Left hindlimb (tissue), 1 donor: Measurements from ENCODE around the gene NR3C1.

ENCODE experiments used
- DNase-seq: peaks from one replicate; pipeline ENCODE4 v3.0.0-alpha.2; 2018

NR3C1 gene

DNA sequence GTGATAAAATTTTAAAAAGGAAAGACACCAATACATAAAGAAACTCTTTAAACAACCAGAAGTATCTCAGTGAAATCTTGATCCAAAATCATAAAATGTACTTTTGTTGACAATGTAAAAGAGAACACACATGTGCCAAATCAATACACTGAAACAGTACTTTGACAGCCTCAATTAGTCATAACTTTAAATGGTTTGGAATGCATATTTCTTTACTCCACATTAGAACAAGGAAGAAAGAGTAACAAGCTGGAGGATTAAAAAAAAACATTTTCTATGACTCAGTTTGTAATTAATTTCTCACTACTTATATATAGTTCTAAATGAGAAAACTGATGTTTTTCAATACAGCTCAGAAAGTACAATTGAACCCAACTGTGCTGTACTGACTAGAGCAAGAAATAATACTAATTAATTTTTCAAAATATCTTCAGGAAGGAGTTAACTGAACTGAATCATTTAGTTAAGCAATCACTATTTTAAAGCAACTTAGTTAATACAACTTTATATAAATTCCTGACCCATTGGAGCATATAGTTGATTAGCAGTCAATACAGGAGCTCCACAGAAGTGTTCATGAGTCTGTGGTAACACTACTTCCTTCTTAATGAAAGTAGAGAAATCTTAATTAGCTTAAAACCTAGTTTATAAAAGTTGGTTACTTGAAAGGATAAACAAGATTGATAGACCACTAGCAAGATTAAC lies 101.0 kb downstream of the NR3C1 start:
- DNase-seq: no peak

DNA sequence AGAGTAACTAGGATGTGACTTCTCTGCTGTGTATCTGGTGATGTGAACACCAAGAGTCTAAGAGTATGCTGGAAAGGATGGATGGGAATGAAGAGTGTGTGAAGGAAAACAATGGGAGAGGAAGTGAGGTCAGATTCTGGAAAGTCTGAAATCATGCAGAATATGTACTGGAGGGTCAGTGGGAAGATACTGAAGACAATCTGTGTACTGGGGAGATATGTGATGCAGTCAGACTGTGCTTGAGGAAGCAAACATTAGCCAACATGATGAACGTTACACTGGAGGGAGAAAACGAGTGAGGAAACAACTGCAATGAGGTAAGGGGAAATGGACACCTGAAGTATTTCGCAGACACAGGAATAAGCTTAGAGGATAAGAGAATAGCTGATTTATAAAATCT lies 105.7 kb downstream of the NR3C1 start:
- DNase-seq: no peak

DNA sequence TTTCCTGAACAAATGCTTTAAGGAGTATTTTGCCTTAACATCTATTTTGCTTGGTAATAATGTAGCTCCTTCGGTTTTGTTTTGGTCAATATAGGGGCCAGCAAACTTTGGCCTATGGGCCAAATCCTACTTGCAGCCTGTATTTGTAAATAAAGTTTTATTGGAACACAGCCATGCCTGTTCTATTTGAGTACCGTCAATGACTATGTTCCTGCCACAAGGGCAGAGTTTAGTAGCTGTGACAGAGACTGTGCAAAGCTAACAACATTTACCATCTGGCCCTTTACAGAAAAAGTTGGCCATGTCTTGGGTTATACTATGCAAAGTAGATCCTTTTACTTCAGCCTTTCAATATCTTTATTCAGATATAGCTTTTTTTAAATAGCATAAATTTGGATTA lies 113.4 kb downstream of the NR3C1 start:
- no peak for DNase-seq

DNA sequence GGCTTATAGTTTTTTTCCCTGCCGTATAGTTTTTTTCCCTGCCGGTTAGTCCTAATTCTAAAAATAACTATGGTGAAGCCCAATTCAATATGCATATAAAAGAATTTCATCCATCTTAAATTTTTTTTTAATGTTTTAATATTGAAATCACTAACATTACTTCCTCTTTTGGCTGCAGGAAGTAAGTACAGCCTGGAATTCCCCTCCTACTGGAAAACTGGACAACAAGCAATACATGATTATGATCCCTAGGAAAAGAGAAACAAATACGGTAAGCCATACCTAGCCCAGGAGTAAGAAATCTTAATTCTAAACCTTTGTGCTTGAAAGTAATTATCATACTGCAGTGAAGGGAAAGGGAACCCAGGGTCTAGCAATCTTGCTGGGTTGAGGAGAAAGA lies 119.0 kb downstream of the NR3C1 start:
- DNase-seq: no peak

DNA sequence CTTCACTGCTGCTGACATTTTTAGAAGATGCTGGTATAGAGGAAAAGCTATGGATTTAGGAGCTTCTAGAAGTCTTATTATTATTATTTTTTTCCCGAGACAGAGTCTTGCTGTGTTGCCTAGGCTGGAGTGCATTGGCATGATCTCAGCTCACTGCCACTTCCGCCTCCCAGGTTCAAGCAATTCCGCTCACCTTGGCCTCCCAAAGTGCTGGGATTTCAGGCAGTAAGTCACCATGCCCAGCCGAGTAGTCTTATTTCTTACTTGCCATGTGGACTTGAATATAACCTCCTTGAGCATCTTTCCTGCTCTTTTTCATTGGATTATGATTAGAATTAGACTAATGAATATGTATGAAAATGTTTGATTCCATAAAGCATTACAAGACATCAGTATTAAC lies 119.5 kb downstream of the NR3C1 start:
- DNase-seq: no peak

DNA sequence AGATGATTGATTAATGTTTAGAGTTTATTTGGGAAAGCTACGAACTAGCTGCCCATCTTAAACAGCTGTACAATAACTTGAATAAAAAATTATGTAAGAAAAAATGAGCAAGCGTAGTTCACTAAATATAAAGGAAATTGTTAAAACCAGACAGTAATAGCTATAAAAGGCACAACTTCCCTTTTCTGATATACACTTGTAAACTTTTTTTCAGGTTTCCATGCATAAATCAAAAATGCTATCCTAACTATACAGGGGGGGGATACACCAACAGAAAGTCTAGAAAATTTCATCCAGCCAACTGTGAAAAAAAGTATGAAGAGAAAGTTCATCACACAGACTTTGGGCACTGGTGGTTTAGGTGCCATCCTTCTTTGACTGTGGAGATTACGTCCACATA lies 122.3 kb downstream of the NR3C1 start:
- DNase-seq: no peak

DNA sequence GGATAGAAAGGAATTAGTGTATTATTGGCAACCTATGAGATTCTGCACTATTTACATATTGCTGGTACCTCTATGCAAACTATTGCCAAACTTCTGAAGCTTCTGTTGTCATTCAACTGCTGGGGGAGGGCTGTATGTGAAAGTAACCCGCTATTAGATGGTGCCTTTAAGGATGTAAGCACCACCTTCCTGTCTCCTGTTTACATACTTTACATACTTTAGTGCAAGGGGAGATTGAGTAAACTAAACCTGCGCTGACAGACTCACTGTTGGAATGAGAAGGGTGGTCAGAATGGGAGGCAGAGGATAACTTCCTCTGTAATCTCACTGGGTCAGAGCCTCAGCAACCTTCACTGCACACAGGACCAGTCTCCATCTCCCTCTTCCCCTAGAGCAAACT lies 123.8 kb downstream of the NR3C1 start:
- DNase-seq: no peak

DNA sequence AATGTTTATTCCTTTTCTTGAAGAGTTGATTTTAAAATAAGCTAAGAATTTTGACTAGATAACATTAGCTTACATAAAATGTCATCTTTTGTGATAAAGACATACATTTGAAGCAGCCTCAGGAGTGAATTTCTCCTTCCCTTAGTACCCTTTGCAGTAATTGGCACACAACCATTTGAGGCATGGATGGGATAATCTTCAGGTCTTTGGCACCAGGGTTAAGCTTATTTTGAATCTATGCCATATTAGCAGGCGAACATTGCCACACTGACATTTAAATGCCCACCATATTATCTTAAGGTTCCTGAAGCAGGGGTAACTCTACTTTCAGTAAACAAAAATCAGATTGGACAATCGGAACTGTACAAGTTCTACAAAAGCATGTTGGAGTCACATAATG lies 126.0 kb downstream of the NR3C1 start:
- DNase-seq: no peak

DNA sequence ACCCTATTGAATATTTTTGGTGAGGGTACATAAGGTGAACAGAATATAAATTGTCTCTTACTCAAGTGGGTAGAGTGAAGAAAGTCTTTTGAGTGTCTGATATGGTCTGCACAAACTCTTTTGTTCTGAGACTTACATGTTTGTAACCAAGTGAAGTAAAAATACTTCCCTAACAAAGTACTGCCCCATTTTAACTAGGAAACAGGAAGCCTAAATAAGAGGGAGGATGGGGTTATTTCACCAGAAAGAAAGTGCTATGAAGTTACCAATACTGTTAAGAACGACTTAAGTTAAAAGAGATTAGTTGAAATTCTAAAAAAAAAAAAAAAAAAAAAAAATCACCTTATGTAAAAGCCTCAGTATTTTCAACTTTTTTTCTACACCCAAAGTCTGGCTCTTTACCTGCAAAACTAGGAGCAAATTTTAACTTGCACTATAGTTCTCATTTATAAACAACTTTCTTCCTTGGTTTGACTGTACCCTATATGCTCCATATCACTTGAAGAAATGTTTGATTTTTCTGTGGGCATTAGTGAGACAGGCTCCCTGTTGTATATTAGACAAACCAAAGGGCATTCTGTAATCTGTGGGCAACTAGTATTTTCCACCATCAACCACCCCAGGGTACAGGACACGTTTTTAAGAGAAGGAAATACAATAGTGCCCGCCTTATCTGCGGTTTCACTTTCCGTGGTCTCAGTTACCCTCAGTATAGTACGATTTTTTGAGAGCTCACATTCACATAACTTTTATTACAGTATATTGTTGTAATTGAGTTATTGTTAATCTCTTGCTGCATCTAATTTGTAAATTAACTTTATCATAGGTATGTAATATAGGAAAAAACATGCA lies 127.7 kb downstream of the NR3C1 start:
- DNase-seq: no peak

DNA sequence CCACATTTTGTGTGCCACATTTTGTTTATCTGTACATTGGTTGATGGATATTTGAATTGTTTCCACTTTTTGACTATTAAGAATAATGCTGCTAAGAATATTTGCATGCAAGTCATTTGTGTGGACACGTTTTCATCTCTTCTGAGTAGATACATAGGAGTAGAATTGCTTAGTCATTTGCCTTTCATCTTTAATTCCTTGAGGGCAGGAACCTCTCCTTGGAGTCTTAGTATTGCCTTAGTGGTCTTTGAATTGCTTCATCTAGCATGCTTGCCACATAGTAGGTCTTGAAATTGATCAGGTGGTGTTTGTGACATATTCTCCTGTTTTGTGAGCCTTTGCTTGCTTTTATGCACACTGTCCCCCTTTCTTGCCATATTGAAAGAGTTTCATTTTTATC lies 128.5 kb downstream of the NR3C1 start:
- no peak for DNase-seq

DNA sequence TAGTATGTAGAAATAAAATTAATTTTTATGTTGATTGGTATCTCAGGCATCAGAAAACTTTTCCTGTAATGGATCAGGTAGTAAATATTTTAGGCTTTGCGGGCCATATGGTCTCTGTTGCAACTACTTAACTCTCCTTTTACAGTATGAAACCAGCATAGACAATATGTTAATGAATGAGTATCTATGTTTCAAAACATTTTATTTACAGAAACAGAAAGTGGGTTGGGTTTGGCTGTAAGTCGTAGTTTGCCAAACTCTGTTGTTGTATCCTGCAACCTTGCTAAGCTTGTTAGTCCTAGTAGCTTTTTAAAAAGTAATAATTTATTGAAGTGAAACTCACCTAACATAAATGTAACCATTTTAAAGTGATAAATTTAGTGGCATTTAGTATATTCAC lies 132.1 kb downstream of the NR3C1 start:
- no peak for DNase-seq

DNA sequence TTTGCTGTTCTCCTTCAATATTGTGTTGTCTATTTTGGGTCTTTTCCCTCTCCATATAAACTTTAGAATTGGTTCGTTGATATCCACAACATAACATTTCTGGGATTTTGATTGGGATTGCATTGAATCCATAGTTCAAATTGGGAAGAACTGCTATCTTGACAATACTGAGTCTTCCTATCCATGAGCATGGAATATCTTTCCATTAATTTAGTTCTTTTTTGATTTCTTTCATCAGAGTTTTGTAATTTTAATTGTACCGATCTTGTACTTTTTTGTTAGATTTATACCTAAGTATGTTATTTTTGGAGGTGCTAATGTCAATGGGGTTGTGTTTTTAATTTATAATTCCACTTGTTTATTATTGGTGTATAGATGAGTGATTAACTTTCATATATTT lies 135.1 kb downstream of the NR3C1 start:
- DNase-seq: no peak

DNA sequence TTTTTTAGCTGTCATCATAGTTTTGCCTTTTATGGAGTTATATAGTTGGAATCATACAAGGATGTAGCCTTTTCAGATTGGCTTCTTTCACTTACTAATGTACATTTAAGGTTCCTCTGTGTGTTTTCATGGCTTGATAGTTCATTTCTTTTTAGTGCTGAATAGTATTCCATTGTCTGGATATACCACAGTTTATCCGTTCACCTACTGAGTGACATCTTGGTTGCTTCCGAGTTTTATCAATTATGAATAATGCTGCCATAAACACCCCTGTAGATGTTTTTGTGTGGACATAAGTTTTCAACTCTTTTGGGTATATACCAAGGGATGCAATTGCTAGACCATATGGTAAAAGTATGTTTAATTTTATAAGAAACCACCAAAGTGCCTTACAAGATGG lies 136.3 kb downstream of the NR3C1 start:
- no peak for DNase-seq

DNA sequence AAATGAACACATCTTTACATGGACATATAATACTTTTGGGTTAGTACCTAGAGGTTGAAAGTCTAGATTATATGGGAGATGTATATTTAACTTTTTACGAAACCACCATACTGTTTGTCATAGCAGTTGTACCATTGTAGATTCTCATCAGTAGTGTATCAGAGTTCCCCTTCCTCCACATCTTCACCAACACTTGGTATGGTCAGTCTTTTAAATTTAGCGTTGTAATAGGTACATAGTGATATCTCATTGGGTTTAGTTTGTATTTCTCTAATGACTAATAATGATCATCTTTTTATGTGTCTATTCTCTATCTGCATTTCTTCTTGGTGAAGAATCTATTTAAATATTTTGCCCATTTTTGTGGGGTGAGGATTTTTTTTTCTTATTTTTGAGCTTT lies 137.5 kb downstream of the NR3C1 start:
- DNase-seq: no peak

DNA sequence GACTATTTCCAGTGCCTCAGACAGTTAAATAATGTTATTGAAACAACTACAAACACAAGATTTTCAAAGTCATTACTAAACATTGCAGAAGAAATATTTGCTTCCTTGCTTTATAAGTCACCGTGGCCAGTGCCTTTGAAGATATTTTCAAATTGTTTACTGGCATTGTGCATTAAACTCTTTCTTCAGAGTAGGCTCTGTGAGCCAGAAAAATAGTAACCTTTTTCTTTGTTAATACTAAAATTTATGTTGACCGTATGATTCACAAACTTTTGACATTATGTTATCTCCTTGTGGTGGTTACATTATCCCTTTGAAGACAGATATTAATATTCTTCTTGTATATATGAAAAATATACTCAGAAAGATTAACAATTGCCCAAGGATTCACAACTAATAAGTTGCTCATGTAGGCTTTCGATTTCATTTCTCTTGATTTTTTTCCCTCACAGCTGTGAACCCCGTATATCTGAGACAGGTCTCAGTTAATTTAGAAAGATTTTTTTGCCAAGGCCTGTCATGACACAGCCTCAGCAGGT lies 140.1 kb downstream of the NR3C1 start:
- DNase-seq: no peak

DNA sequence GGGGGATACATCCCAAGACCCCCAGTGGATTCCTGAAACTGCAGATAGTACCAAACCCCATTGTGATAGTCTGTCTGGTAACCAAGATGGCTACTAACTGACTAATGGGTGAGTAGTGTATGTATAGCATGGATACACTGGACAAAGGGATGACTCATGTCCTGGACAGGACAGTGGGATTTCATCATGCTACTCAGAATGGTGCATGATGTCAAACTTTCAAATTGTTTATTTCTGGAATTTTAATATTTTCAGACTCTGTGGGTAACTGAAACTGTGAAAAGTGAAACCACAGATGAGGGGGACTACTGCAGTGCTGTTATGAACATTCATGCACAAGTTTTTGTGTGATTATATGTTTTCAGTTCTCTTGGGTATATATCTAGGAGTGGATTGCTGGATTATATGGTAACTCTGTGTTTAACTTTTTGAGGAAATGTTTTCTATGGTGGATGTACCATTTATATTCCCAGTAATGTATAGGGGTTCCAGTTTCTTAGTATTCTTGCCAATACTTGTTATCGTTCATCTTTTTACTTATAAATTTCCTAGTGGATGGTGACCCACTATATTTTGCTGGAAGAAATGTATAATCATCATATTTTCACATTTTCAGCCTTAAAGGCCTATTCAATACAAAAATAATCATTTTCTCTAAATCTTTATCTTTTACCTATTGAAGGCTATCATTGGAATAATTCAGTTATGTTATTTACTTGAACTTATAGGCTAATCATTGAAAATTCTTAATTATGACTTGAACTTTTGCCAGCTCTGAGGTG lies 140.9 kb downstream of the NR3C1 start:
- no peak for DNase-seq

DNA sequence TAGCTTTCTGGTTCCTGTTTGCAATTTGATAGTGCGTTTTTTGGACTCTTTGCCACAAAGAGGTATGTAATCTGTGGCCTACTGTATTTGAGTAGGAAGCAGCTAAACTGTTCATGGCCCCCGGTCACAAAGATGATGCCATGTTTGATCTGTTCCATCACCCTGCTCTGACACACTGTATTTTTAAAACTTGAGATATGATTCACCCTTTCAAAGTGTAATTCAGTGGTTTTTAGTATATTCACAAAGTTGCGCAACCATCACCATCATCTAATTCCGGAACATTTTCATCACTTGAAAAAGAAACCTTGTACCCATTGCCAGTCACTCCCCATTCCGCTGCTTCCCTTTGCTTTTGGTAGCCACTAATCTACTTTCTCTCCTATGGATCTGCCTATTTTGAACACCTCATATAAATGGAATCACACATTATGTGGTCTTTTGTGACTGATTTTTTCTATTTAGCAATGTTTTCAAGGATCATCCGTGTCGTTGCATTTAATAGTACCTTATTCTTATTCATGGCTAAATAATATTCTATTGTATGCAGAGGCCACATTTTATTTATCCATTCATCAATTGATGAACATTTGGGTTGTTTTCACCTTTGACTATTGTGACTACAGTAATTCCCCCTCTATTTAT lies 141.6 kb downstream of the NR3C1 start:
- no peak for DNase-seq

DNA sequence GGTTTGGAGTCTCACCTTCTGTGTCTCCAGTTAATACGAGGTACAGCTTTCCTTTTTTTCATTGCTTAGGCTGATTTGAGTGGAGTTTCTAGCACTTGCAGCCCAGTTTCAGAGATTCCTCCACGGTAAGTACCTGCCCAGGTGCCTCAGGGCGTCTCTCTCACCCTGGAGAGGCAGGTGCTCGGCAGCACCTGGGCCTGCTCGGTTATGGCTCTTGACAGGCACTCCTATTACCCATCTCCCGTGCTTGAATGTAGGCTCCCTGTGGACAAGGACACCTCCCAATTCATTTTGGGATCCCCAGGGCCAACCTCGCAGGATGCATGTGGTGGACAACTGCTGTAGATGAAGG lies 144.3 kb downstream of the NR3C1 start:
- DNase-seq: no peak

DNA sequence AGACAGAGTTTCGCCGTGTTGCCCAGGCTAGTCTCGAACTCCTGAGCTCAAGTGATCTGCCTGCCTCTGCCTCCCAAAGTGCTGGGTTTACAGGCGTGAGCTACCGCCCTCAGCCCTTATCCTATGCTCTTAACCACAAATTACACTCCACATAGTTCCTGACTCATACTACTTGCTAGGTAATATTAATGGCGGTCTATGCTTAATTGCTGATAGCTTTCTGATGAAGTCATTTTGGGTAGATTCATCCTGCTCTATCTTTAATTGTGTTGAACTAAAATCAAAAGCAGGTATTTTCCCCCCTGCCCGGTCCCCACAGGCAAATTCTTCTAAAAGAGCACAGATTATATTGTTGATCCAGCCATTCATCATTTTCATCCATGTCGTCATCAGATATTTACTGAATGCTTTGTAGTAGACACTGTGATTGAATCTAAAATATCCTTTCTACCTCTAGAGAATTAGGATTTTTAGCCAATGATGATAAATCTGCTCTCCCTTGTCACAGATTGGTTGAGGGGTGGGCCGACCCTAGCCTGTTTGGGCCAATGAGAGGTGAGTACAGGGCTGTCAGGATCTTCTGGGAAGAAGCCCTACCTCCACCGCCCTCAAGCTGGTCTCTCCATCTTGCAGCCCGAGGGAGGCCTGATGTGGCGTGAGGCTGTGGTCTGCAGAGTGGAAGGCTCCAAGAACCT lies 144.8 kb downstream of the NR3C1 start:
- DNase-seq: no peak

DNA sequence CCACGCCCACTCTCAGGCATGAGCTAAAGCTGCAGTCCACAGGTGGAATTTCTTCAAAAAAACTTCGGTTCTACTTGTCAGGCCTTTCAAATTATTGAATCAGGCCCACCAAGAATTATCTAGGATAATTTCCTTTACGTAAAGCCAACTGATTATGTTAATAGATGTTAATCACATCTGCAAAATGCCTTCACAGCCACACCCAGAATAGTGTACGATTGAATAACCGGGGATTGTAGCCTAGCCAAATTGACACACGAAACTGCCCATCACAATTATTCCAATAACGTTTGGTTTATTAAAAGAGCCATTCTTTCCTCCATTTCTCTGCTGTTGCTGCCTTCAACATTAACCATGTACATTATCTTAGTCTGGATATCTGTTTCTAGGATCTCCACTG lies 148.7 kb downstream of the NR3C1 start:
- DNase-seq: no peak

DNA sequence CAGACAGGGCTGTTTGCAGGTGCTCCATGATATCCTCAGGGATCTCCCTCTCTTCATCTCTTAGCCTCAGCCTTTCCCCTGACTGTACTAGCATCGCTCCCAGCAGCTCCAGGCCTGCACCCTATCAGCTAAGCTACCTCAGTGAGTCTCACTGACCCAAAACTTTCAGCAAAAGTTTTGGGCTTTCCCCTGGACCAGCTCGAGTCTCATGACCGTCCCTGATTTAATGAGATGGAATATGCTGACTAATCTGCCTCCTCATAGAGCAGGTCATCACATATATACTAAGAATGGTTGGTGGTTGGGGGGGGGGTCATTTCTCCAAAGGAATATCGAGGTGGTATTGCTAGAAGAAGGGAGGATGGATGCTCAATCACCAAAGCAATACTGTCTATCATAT lies 151.5 kb downstream of the NR3C1 start:
- DNase-seq: no peak

DNA sequence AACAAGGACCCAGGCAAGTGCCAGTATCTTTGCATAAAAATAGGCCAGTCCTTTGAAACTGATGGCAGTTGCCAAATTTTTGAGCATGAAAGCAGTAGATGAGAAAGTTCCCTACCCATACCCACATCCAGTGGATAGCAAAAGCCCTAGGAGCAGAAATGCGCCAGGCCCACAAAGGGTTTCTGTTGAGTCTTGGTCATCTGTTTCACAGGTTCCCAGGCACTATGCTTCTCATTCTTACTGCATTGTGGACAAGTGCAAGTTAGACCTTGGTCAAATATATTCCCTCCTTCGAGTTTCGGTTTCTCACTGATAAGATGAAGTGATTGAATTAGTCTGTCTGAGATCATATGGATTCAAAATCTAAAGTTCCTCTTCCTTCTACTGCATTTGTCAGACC lies 152.3 kb downstream of the NR3C1 start:
- DNase-seq: no peak

DNA sequence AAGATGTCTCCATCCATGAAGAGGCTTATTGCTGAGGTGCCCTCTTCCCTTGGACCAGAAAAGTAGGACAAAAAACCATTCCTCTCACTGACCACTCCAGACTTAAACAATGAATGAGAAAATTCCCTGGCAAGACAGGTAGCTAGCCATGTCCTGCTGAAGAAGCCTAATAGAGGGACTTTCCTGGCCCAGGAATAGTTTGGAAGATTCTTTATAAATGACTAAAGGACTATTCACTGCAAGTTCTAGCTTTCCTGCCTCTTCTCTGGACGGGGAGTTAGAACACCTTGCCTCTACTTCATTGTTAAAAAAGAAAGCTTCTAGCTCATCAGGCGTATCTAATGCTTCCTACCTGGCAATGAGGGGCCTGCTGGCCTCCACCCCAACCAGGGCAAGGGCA lies 153.6 kb downstream of the NR3C1 start:
- no peak for DNase-seq
